AG04450 (cell line): Measurements from ENCODE around the gene WDR19. TPM values are rescaled to one million over a fixed set of nuclear protein-coding genes. Genes with fewer than 3 reads are reported as not detected.

Source experiments
- CTCF ChIA-PET: fragments of 300-600, 350-600 bp; formaldehyde crosslinking; extraction: SDS; loops from one replicate; lab custom pipeline; 2022; ENCODE audit warnings: antibody characterized with exemption, inconsistent platforms; lab: Charles Lee
- POLR2A ChIA-PET: fragments of 350-600 bp; formaldehyde crosslinking; extraction: SDS; loops from one replicate; lab custom pipeline; 2021; ENCODE audit warnings: antibody characterized with exemption, inconsistent platforms; lab: Yijun Ruan, JAX
- DNase-seq: peaks from one replicate; pipeline ENCODE4 v3.0.0-alpha.2; 2011; ENCODE audit warnings: low read depth, low spot score
- H3K27ac ChIP-seq: one replicate; pipeline ENCODE4 v1.5.1; 2012; ENCODE audit warnings: low read depth, low read length, control low read depth
- H3K27me3 ChIP-seq: one replicate; pipeline ENCODE4 v1.6.0; 2012; ENCODE audit warnings: low read length; ENCODE audit not compliant: control insufficient read depth, insufficient read depth
- H3K4me3 ChIP-seq: 2 replicates; pipeline ENCODE4 v1.5.1; 2011; ENCODE audit warnings: mild to moderate bottlenecking, low read depth, low read length, control low read depth
- H3K9me3 ChIP-seq: 2 replicates; pipeline ENCODE4 v1.5.1; 2012; ENCODE audit warnings: low read length; ENCODE audit not compliant: control insufficient read depth, insufficient read depth
- polyA plus RNA-seq: library from polyadenylated mRNA; depleted of rRNA; stranded (reverse); fragments of >200 nt; gene quantifications from 2 replicates; pipeline ENCODE4 v1.2.3, GENCODE V29; 2011
- TF ChIP-seq, protein P1 (sequence below): IDR thresholded peaks from 2 replicates; pipeline ENCODE4 v1.5.1; 2011; ENCODE audit warnings: low read depth, low read length, control low read depth, inconsistent platforms

WDR19 gene
- polyA plus RNA-seq, 1 experiment, result 48.9 TPM

DNA sequence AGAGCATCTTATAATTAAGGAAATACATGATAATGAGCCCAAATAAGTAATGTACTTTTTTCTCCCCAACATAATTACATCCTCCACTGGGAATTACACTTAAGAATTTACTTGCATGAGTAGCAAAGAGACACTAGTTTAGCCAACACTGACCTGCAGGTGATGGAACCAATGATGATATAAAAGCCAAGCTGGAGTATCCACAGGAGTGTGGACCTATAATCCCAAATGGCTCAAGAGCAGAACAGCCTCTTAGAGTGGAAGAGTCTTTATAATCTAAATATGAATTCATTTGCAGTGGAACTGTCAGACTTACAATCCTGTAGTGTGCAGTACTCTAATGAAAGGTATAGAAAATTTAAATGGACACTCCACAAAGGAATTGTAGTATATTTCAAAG is 22.2 kb downstream of the WDR19 start:
- H3K4me3 ChIP-seq, result no peak overlapping the region
- CTCF ChIA-PET, result no interaction called here
- no peak for DNase-seq
- no peak overlapping the region for H3K27ac ChIP-seq
- no peaks in the 10 kb centered on the region for H3K27me3 ChIP-seq
- POLR2A ChIA-PET, result no interaction called here
- no peaks in the 10 kb centered on the region for H3K9me3 ChIP-seq
- TF ChIP-seq, protein P1, sequence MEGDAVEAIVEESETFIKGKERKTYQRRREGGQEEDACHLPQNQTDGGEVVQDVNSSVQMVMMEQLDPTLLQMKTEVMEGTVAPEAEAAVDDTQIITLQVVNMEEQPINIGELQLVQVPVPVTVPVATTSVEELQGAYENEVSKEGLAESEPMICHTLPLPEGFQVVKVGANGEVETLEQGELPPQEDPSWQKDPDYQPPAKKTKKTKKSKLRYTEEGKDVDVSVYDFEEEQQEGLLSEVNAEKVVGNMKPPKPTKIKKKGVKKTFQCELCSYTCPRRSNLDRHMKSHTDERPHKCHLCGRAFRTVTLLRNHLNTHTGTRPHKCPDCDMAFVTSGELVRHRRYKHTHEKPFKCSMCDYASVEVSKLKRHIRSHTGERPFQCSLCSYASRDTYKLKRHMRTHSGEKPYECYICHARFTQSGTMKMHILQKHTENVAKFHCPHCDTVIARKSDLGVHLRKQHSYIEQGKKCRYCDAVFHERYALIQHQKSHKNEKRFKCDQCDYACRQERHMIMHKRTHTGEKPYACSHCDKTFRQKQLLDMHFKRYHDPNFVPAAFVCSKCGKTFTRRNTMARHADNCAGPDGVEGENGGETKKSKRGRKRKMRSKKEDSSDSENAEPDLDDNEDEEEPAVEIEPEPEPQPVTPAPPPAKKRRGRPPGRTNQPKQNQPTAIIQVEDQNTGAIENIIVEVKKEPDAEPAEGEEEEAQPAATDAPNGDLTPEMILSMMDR, result no peak

DNA sequence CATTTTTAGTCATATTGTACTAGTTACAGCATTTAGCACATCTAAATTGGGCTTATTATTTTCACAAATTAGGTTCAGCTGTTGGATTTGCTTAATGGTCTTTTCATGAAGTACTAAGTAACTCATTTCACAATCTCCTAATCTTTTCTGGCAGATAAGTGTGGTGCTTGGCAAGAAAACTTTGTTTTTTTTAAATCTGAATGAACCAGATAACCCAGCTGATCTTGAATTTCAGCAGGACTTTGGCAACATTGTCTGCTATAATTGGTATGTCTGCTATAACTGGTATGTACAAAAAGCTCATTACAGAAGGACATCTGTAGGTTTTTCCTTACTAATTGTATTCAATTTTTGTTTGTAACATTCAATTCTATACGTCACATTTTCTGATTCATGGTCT is 22.7 kb downstream of the WDR19 start:
- DNase-seq, result no peak
- Histone ChIP-seq H3K27ac (no peak overlapping the region), H3K4me3 (no peak overlapping the region), H3K27me3 (no peaks in the 10 kb centered on the region), H3K9me3 (no peaks in the 10 kb centered on the region)
- ChIA-PET POLR2A (no interaction called here), CTCF (no interaction called here)
- TF ChIP-seq, protein P1, result no peak

DNA sequence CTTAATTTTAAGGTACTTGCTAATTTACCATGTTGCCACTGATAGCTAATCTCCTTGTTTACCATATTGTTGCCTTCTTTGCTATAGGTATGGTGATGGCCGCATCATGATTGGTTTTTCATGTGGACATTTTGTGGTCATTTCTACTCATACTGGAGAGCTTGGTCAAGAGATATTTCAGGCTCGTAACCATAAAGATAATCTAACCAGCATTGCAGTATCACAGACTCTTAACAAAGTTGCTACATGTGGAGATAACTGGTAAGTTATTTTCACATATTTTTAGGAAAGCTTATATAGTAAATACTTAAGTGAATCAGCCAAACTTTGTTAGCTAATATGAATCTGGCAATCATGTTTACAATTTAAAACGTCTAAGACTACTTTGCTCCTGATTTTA is 23.1 kb downstream of the WDR19 start:
- TF ChIP-seq, protein P1, result no peak
- DNase-seq, result no peak
- CTCF ChIA-PET, result no interaction called here

GRCh38 chr4:39227906-39228305 is 45.6 kb downstream of the WDR19 start:
- no peak overlapping the region for H3K27ac ChIP-seq
- no peaks in the 10 kb centered on the region for H3K9me3 ChIP-seq
- CTCF ChIA-PET, result no interaction called here
- POLR2A ChIA-PET, result interaction anchor here (0.7 kb wide), 1 partner anchor 440 kb away, joined by 3 read pairs; no protein-coding TSS in a partner anchor
- TF ChIP-seq, protein P1, result no peak
- no peak for DNase-seq
- no peaks in the 10 kb centered on the region for H3K27me3 ChIP-seq
- no peak overlapping the region for H3K4me3 ChIP-seq

More for the DNA sequence above, 23.1 kb downstream of the WDR19 start:
- Histone ChIP-seq H3K9me3 (no peaks in the 10 kb centered on the region), H3K27ac (no peak overlapping the region), H3K4me3 (no peak overlapping the region), H3K27me3 (no peaks in the 10 kb centered on the region)
- POLR2A ChIA-PET, result no interaction called here

DNA sequence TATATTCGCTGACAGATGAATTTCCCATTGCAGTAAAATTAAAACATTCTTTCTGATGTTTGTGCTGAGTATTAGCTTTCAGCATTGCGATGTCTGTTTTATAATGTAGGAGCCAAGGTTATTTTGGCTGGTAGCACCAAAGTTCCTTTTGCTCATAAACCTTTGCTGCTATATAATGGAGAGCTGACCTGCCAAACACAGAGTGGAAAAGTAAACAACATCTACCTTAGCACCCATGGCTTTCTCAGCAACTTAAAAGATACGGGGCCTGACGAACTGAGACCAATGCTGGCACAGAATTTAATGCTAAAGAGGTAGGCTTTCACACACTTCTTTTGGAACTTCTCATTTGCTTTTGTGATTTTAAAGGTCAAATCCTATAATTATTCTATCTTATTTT is 46.0 kb downstream of the WDR19 start:
- TF ChIP-seq, protein P1, result no peak
- no peaks in the 10 kb centered on the region for H3K27me3 ChIP-seq
- no peak overlapping the region for H3K4me3 ChIP-seq
- ChIA-PET CTCF (no interaction called here), POLR2A (no interaction called here)
- no peaks in the 10 kb centered on the region for H3K9me3 ChIP-seq
- no peak for DNase-seq
- no peak overlapping the region for H3K27ac ChIP-seq
